Epithelial cell of proximal tubule (primary cell): ENCODE measurements around the gene TRIM42. TPM values are rescaled to one million over a fixed set of nuclear protein-coding genes. Genes with fewer than 3 reads are reported as not detected.

ENCODE experiments used
- DNase-seq: peaks from one replicate; pipeline ENCODE4 v3.0.0-alpha.2; 2011; ENCODE audit warnings: low read depth
- H3K4me3 ChIP-seq: 2 replicates; pipeline ENCODE4 v1.5.1; 2011; ENCODE audit warnings: low read depth, mild to moderate bottlenecking, low read length
- total RNA-seq: library from RNA; depleted of rRNA; stranded (reverse); fragments of >200 nt; gene quantifications from 2 replicates; pipeline ENCODE4 v1.2.3, GENCODE V29; 2015
- TF ChIP-seq, protein P1 (sequence below): conservative IDR thresholded peaks from 2 replicates; pipeline ENCODE4 v1.5.1; 2012; ENCODE audit warnings: low read depth, mild to moderate bottlenecking, low read length

The TRIM42 gene
- total RNA-seq, 1 donor from 2014 or later = not detected

DNA sequence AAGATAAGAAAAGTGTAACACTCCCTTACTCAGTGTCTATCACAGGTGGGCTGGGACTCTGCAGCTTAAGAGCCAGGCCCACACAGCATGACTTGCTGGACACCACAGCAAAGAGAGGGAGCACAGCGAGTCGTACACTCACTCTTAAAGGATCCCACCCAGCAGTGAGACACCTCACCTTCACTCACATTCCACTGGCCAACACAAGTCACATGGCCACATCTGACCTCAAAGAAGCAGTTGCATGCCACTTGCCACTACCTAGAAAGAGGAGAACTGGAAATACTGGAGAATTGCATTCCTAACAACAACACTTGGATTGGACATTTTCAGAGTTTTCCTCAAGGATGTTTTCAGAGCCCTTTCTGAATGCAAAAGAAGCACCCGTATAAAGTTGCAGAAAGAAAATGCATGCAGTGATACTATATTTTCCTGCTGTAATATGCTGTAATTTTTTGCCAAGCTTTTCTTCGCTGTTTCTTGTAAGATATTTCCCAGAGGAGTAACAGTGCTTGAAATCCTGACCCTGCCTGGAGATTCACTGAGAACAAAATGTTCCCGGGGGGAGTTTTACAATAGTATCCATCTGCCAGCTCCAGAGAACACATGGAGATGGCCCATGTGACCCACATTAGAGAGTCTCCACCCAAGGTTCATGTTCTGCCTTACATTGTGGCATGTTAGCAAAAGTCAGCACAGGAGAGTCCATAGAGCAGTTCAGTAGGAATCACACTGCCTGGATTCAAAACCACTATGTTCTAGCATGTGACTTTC is 42.2 kb downstream of the TRIM42 start:
- TF ChIP-seq, protein P1, sequence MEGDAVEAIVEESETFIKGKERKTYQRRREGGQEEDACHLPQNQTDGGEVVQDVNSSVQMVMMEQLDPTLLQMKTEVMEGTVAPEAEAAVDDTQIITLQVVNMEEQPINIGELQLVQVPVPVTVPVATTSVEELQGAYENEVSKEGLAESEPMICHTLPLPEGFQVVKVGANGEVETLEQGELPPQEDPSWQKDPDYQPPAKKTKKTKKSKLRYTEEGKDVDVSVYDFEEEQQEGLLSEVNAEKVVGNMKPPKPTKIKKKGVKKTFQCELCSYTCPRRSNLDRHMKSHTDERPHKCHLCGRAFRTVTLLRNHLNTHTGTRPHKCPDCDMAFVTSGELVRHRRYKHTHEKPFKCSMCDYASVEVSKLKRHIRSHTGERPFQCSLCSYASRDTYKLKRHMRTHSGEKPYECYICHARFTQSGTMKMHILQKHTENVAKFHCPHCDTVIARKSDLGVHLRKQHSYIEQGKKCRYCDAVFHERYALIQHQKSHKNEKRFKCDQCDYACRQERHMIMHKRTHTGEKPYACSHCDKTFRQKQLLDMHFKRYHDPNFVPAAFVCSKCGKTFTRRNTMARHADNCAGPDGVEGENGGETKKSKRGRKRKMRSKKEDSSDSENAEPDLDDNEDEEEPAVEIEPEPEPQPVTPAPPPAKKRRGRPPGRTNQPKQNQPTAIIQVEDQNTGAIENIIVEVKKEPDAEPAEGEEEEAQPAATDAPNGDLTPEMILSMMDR = no peak
- DNase-seq = no peak
- H3K4me3 ChIP-seq = no peak overlapping the region

DNA sequence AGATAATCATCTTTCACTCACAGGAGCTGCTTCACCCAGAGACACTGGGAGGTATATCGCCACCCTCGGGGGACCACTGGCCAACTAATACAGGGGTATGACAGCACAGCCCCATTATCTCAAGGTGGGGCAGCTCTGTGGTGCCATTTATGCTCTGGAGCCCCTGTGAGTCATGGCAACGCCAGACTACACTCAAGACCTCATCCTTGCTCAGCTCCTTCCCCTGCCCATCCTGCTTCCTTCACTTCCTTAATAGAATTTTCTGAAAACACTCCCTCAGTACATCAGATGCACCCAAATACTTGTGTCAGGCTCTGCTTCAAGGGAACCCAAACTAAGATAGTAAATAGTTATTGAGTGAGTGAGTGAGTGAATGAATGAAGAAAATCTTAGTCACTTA is 45.7 kb downstream of the TRIM42 start:
- no peak overlapping the region for H3K4me3 ChIP-seq
- TF ChIP-seq, protein P1 = no peak
- no peak for DNase-seq

- TF ChIP-seq, protein P1 = no peak
- no peak overlapping the region for H3K4me3 ChIP-seq
- DNase-seq = peak; percentile 71
Measured at GRCh38 chr3:140724856-140725812, 47.3 kb downstream of the TRIM42 start.

DNA sequence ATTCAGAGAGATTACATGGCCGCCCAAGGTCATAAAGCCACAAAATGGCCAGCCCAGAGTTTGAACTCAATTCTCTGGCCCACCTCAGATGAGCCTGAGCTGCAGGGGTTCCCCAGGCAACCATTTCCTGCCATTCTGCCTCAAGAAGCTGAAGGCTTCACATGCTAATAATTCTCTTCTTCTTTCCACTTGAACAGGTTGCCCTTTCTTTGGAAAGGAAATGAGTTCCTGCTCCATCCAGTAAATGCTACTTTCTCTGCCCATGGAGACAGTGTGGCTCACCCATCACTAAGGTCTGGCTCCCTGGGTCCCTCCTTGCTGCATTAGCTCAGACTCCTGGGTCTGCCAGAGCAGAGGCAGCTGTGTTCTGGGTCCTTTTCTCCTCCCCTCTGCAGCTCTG is 48.2 kb downstream of the TRIM42 start:
- DNase-seq = no peak
- H3K4me3 ChIP-seq = no peak overlapping the region
- TF ChIP-seq, protein P1 = no peak

DNA sequence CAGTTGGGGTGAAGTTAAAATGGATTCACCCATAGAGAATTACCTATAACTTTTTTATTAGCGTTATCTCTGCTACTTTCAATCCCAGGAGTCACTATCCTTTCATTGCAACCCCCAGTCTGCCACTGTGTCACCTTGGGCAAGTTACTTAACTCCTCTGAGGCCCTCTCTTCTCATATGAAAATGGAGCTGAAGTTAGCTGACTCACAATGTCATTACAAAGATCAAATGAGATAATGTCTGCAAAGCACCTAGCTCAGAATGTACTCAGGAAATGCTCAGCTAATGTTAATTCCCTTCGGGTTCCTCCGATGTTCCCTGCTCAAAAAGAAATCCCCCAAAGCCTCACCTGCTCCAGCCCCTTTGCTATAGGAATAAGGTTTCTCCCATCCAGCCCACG is 50.0 kb downstream of the TRIM42 start:
- TF ChIP-seq, protein P1 = no peak
- H3K4me3 ChIP-seq = no peak overlapping the region
- no peak for DNase-seq

- TF ChIP-seq, protein P1 = no peak
- H3K4me3 ChIP-seq = no peak overlapping the region
- no peak for DNase-seq
Measured at GRCh38 chr3:140731440-140732119, 53.7 kb downstream of the TRIM42 start.
